ENCODE measurements around the gene SLC13A1.

Gene SLC13A1

DNA sequence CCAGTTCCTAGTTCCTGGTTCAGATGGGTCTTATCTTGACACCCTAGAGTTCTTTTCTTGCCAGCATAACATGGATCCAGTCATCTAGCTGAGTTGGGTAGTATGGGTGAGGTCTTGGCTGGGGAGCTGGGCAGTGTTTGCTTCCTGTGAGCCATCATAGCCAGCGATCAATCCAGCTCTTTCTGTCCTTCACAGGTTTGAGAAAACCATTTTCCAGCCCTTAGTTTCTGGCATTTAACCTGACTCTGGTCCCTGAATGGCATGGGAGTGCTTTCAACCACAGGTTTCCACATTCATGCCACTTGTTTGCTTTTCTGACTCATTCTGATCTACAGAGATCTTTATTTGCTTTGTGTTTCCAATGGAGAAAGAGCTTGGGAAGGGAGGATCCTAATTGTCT lies 8.6 kb downstream of the SLC13A1 start:
- no peak for FAIRE-seq

DNA sequence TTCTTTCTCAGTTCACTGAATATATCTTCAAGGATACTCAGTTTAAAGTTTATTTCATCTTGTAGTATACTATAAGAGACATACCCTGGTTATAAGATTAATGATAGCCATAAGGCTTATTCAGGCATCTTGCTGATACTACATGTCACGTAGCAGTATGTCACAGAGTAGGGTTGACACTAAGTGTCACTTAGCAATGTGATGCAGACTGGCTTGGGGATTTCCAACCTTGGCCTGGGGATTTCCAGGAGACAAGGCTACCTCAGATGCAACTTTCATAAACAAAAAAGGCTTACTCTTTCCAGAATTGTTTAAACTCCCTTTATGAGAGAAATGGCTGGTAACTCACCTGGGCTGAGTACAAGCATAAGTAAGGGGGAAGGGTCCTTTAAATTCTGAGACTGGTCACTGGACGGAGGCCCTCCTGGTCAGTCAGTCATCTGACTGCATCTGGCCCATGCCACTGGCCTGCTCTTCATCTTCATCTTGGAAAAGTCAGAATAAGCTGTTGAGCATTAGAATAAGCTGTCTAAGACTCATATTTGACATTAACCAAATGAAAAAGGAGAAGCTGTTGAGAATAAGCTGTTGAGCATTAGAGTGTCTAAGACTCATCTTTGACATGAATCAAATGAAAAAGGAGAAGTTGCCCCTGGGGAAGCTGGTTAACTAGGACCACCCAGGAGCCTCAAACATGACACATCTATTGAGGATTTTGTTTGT lies 9.5 kb downstream of the SLC13A1 start:
- FAIRE-seq: no peak

DNA sequence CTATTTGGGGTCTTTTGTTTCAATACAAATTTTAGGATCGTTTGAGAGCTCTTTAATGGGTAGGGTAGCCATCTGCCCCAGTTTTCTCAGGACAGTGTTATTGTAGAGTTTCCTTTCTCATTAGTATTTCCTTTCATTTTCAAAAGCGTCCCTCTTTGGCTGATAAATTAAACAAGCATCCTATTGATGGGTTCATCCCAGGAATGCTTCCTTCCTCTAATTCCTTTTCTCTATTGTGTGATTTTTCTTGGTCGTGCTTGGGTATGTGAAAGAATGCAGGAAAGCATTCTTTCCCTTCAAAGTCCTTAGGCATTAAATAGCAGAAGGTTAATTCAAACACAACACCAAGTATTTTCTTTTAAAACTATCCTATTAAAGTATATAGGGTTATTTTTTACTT lies 14.0 kb downstream of the SLC13A1 start:
- no peak for FAIRE-seq

DNA sequence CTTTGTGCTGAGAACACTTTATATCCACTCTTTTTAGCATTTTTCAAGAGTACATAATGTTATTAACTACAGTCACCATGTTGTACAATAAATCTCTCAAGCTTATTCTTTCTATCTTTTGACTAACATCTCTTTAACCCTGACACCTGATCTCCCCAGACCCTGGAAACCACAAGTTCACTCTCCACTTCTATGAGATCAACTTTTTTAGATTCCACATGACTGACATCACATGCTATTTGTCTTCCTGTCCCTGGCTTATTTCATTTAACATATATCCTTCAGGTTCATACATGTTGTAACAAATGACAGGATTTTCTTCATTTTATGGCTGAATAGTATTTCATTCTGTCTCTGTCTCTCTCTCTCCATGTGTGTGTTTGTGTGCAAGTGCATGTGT lies 15.5 kb downstream of the SLC13A1 start:
- FAIRE-seq: no peak

DNA sequence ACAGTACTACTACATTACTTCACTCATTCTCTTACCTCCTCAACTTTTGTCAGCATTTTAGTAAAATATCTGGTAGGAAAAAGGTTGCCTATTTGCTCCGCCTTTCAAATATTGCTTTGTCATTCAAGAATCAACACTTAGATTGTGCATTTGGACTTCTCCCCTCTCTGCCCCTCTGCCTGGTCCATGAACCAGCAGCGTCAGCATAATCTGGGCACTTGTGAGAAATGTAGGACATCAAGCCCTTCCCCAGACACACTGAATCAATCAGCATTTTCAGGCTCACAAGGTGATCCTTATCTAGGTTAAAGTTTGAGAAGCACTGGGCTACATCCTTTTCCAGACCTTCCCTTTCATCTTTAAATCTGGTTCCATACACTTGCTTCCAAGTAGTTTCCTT lies 16.3 kb downstream of the SLC13A1 start:
- FAIRE-seq: no peak

DNA sequence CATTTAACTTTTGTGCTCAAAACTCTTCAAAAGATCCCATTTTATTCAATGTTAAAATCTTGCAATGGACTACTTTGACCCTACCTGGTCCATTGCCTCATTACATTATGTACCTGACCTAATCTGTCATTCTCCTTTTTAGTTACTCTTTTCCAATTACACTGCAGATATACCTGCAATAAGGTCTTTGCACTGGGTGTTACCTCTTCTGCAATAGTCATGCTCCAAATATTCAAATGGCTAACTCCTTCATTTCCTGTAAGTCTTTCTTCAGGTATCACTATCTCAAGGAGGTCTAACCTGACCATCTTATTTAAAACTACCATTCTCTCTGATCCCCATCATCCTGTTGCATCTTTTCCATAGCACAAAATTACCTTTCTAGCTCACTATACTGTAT lies 22.3 kb downstream of the SLC13A1 start:
- FAIRE-seq: no peak

DNA sequence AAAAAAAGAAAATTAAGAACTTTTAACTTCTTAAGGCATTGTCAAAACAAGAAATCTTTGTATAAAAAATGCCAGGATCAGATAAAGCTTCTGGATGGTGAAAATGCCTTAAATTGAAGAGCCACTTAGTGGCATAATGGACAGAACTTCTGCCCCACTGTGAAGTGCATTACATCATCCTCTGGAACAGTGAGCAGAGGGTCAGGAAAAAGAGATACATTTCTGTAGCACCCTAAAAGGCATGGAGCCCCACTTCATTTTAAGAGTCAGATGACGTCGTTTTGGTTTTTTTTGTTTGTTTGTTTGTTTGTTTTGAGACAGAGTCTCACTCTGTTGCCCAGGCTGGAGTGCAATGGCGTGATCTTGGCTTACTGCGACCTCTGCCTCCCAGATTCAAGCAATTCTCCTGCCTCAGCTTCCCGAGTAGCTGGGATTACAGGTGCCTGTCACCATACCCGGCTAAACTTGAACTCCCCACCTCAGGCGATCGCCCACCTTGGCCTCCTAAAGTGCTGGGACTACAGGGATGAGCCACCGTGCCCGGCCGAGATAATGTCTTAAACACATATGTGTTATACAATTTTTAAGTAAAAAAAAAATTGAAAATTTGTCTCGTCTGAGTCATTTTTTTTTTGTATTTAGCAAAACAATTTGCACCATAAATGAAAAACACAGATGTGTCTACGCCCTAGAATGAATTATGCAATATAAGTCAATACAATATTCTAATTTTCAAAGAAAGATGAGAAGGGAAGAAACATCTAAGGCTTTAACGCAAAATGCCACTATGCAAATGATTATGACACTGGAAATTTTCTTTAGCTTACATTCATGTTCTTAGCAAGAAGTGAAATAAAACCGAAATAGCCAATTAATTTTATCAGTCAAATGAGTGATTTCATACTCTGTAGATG lies 29.2 kb downstream of the SLC13A1 start:
- no peak for FAIRE-seq

DNA sequence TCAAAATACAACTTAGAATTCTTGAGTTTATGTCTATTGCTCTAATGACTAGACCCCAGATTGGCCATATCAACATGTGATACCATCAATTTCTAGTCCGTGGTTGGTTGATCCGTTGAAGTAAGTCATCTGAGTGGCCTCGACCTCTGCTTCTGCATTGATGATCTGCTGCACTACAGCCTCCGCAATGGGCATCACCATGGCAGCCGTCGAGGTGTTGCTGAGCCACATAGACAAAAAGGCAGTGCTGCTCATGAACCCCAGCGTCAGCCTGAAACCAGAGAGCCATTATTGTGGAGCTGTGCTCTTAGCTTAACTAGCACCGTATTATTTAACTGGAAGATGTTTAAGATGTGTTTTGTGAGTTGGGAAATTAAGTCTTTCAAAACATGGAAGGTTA lies 30.7 kb downstream of the SLC13A1 start:
- no peak for FAIRE-seq

DNA sequence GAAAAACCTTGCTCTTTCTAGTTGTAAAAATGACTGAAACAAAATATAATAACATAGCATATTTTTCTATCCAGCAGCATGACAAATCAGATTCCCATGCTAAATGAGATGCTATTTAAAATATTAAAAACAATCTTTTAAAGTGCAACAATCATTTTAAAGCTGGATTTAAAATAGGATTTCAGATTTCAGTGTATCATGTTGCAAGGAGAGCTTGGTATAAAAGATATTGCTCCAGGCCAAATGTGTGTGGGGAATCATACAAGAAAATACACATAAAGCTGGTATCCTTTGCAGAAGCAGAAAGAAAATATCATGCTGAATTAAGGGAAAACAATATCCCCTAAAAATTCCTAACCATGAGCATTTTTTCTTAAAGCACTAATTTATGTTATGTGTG lies 42.2 kb downstream of the SLC13A1 start:
- no peak for FAIRE-seq

DNA sequence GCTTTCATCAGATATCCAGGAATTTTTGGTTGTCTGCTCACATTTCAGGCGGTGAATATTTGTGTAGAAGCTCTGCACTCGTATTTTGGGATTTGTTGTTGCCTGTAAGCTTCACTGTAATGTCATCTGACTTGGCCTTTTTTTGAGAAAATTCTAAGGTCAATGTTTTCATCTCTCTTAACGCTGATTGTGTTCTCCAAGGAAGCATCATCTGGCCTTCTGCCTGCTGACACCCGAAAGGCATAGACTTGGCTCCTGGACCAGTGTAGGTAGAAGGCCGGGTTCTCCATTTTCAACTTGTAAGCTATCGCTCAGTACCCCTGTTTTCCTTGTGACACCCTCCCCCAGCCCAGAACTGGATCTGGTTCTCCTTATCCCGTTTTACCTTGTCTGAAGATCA lies 44.2 kb downstream of the SLC13A1 start:
- no peak for FAIRE-seq

DNA sequence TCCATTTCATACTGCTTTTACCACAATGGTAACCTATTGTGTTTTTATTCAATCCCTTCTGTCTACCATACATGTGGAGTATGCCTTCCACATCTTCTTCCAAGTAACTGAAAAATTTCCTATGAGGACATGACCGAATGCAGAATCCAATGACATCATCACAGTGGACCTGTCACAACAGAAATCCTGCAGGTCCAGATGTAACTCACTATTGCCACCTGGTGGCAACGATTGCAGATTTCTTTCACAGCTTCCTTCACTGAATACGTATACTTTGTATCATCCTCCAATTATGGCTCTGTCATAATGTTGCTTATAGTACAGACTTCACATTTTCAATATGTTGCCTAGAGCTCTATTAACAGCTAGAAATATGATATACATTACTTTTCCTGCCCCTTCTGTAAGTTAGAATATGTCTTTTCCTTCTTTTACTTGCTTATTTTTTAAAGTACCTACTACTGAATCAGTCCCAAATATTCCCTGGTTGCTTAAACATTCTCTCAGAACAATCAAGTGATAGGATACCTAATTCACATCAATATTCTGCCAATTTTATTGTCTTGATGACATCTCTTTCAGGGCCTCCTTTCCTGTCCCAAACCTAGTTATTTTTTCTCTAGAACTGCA lies 45.4 kb downstream of the SLC13A1 start:
- peak; percentile 92 for FAIRE-seq

DNA sequence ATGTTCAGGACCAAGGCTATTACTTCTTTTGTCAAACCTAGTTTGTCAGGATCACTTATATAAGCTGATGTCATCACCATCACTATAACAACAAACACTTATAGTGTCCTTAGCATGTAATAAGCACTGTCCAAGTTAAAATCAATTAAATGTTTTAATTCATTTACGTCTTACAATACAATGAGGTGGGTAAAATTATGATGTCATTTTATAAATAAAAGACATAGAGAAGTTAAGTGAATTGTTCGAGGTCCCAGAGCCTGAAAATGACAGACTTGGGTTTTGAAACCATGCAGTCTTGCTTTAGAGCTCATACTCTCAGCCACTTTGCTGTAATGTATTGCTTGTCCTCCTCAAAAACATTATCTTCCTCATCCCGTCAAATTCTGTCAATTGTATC lies 48.3 kb downstream of the SLC13A1 start:
- FAIRE-seq: no peak

DNA sequence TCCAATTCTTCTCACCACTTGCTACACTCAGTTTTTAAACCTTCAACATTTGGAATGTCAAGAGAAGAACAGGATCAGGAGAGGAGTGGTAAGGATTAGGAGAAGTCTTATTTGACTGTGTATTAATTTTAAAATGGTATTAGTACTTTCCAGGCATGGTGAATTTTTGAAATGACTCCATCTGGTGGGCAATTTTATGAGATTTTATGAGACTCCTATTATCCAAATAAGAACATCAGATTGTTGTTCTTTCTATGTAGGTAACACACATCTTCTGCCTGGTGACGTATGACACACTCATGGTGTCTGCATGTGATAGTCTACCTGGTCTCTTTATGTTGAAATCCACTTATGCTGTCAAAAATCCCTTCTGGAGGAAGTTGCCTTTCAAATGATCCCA lies 51.0 kb downstream of the SLC13A1 start:
- no peak for FAIRE-seq

DNA sequence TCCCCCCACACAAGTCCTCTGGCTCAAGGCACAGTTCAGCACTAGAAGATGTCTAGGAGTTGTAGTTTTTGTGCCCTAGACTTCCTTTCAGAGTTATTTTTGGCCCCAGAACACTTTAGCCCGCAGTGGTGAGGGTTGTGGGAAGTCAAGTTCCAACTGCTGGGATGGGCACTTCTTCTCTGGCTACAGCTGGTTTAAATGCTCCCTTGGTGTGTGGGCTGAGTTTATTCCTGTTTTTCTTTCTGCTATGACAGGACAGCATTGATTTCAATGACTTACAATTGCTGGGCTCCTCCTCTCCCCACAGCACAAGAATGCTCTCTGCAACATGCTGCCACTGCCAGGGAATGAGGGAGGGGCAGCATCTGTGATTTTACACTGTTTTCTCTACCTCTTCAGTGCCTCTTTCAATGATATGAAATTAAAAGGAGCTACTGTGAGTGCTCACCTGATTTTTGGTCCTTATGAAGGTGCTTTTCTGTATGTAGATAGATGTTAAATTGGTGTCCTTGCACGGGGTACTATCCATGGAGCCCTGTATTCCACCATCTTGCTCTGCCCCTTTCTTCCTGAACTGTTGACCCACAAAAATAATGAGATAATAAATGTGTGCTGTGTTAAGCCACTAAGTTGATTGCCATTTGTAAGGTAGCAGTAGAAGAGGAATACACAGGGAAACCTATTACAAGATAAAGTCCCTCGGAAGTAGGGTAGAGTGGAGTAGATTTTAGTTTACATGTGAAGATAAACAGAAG lies 56.3 kb downstream of the SLC13A1 start:
- FAIRE-seq: no peak

DNA sequence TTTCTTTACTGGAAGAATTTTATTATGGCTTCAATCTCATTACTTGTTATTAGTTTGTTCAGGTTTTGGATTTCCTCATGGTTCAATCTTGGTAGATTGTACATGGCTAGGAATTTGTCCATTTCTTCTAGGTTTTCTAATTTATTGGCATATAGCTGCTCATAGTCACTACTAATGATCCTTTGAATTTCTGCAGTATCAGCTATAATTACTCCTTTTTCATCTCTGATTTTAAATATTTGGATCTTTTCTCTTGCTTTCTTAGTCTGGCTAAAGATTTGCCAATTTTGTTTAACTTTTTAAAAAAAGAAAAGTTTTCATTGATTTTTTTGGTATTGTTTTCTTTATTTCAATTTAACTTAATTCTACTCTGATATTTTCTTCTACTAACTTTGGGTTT lies 59.2 kb downstream of the SLC13A1 start:
- peak; percentile 21 for FAIRE-seq

DNA sequence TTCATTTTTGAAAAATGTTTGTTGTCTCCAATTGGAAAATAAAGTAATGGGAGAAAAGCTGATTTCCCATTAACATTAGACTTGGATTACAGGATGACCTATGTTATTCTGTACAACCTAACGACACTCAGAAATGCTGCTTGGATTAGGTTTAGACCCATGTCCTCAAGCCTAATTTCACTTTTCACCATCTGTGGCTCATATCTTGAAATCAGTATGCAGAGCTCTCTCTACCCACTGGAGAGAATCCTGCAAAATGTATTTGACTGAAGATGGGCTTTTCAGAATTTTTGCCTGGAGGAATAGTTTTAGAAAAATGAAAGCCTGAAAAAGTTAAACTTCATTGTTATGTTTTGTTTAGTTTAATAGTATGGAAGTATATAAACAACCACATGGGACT lies 63.8 kb downstream of the SLC13A1 start:
- no peak for FAIRE-seq

DNA sequence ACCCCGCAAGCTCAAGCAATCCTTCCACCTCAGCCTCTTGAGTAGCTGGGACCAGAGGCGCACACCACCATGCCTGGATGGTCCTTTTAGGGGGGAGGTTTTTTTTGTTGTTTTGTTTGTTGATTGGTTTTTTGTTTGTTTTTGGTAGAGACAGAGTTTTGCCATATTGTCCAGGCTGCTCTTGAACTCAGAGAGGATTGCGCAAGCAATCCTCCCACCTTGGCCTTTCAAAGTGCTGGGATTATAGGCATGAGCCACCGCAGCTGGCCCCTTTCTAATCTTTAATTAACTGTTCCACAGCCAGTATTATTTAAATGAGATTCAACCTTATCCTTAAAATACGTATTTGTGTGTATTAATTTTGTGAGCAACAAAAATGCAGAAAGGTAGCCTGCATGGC lies 65.8 kb downstream of the SLC13A1 start:
- FAIRE-seq: no peak

DNA sequence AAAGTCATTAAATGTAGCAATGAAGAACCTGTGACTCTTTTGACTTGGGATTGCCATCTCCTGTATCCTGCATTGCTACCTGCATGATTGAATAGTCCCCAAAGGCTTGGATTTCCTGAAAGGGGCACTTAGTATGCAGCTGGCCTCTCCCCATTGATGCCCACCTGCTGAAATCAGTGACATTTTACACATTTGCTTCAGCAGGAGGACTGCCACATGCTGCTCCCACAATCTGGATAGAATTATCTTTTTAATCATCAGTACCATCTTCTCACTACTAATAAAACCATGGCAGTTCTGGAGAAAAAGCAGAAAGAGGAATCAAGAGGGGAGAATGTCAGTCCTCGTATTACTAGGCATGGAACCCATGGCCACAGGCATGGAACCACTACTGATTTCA lies 67.8 kb downstream of the SLC13A1 start:
- no peak for FAIRE-seq

DNA sequence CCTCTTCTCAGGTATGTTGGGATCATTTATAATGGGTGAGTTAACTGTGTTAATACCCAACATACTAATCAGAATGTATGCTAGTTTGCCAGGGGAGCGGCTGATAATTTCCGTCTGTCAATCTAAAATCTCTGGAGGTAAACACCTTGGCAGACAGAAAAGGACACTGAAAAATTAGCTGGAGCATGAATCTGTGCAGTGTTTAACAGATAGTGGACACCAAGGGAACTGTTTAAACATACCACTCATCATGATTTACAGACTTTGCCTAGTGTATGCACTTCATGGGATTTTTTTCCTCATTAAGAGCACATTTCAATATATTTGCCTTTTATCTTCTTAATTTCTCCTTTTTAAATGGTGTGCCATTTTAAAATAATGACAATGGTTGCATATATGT lies 68.2 kb downstream of the SLC13A1 start:
- no peak for FAIRE-seq

DNA sequence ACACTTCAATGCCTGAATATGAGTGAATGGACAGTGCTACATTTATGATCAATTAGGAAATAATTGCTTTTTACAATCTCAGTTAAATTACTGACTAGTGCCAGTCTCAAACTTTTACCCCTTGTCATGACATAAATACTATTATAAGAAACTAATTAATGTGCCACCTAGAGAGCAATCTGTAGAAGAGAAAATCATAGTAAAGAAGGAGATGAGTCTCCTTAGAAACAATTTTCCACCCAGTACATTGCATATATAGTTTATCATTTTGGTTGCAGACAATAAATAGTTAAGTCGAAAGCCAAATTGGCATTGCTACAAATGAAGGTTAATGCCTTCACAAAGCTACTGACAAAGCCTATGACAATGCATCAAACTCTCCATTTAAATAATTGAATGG lies 68.6 kb downstream of the SLC13A1 start:
- no peak for FAIRE-seq

DNA sequence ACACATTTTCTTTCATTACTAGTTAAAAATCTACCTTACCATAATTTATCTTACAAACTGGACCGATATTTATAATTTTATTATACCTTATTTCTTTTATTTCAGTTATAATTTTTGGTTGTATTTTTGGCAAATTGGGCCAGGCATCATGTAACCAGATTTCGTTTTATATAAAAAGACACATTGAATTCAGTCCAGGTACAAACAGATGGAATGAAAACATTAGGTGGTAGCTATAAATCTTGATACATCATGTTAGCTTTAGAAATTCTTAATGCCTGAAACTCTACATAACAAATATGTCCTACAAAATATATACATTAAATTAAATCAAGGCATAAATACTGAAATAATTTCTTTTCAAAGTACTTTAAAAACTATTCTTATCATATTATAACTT lies 73.1 kb downstream of the SLC13A1 start:
- FAIRE-seq: peak; percentile 32

DNA sequence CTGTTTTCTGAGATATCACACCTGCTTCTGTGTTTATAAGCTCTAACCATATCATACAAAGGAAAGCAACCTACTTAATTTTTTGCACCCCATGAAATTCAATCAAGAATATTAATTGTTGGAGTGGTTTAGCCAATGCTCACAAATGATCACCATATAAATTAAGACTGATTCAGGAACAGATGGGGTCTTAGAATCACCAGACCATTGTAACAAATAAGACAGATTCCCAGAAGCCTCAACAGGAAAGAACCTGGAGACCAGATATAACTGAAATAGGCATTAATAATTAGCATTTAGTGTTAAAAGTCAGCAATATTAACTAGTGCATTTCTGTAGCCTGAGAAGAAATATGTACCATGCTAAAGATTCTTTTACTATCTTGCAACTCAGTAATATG lies 73.6 kb downstream of the SLC13A1 start:
- FAIRE-seq: no peak

DNA sequence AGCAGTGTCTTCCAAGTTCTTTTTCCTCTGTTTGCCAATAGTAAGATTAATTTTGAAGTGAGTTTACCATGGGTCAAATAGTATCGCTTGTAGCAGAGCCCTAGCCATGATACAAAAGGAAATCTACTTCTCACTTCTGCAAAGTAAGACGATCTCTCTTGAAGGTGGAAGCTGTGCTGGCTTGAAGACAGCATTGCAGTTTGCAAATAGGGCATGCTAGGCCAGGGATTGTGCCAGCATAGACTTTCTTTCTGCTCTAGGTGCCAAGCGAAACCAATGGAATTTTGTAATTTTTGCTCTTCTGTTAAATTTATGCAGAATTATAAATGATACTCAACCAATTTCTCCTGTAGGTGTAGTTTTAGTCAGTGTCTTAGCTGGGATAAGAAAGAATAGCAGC lies 74.5 kb downstream of the SLC13A1 start:
- no peak for FAIRE-seq

Data from A204.1 (cell line).